GM18907 (cell line): ENCODE measurements around the gene SCAPER.
"Not testable (repeated sequence)": the region's sequence is repeated elsewhere in the genome, so short reads cannot be mapped to it uniquely, and the experiment has no call there.

ENCODE experiments used
- ATAC-seq: cut with Tn5 transposase; IDR thresholded peaks from one replicate; pipeline ENCODE4 v1.9.1; 2021; ENCODE audit warnings: mild to moderate bottlenecking, moderate library complexity; ENCODE audit not compliant: unreplicated experiment

Gene SCAPER

DNA sequence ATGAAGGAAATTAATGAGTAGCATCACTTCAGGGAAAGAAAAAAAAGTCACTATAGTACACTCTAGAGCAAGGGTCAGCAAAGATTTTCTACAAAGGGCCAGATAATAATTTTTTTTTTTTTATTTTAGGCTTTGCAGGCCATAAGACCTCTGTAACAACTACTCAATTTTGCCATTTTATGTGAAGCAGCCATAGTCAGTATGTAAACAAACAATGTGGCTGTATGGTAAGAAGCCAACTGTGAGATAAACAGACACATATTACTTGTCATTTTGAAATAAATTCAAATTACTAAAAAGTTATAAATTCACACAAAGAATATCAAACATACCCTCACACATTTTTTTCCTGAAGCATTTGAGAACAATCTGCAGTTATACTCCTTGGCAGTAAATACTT, 40.6 kb downstream of the SCAPER start:
- no peak for ATAC-seq

DNA sequence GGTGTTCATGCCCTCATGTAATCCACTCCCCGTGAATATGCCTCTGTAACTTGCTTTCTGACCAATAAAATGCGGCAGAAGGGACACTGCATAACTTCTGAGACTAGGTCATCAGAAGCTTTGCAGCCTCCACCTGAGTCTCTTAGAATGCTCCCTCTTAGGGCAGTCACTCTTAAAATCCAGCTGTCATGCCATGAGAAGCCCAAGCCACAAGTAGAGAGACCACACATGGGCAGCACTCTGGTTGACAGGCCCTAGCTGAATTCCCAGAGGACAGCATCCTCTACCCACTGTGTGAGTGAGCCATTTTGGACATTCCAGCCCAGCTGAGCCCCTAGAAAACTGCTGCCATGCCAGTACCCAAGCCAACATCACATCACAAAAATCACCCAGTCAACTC, 41.4 kb downstream of the SCAPER start:
- ATAC-seq, result no peak

DNA sequence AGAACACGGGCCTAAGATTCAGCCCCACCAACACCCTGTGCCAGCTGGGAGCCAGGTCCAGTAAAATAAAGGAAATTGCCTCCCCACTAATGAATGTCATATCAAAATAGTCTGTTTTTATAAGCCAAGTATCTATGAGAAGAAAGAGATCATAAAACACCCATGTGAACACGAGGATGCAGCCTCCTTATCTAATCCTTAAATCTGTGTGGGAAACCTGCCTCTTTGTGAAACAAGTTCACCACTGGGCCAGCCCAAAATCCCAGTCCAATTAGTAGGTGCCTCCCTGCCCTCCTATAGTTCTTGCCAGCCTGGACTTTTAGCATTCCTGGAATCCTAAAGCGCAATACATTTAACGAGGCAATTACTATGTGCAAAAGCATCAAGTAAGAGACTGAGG, 42.0 kb downstream of the SCAPER start:
- ATAC-seq, result no peak

DNA sequence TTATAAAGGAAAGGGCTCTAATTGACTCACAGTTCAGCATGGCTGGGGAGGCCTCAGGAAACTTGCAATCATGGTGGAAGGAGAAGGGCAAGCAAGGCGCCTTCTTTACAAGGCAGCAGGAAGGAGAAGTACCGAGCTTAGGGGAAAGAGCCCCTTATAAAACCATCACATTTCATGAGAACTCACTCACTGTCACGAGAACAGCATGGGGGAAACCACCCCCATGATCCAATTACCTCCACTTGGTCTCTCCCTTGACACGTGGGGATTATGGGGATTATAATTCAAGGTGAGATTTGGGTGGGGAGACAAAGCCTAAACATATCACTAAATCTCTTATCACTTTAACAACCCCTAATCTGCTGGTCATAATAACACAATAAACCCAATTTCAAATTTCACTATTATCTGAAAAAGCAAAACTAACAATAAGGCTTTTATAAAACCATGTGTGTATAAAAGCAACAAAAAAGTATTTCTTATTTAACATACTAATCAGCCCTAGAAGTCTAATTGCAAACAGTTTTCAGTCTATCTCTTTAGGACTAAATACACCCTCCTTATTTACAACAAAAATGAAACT, 43.2 kb downstream of the SCAPER start:
- no peak for ATAC-seq

DNA sequence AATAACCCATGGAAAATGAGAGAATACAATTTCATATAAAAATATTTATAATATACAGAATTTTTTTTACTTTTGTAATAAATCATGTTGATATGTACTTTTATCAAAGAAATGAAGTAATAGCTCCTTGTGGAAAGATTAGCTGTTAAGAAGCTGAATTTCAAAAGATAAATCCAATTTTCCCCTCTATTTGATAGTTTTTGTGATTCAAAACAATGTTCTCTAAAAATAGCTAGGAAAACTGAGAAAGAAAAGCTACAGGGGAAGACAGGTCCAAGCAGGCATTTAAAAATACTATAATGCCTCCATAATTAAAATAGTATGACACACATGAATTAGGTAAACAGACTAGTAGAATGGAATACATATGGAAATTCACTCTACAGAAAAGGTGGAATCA, 44.9 kb downstream of the SCAPER start:
- ATAC-seq, result no peak

DNA sequence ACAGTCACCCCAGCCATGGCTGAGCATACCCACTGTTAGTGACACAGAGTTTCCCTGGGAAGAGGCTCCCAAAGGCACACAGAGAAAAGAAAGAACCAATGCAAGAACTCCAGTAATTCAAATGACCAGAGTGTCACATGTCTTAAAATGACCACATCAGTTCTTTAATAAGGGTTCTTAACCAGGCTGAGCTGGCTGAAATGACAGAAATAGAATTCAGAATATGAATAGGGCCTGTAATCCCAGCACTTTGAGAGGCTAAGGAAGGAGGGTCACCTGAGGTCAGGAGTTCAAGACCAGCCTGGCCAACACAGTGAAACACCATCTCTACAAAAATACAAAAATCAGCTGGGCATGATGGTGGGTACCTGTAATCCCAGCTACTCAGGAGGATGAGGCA, 54.8 kb downstream of the SCAPER start:
- ATAC-seq, result not testable (repeated sequence)

DNA sequence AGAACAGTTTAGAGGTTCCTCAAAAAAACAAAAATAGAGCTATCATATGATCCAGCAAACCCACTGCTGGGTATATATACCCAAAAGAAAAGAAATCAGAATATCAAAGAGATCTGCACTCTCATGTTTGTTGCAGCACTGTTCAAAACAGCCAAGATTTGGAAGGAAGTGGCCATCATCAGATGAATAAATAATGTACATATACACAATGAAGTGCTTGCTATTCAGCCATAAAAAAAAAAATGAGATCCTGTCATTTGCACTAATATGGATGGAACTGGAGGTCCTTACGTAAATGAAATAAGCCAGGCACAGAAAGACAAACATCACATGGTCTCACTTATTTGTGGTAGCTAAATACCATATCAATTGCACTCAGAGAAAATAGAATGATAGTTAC, 58.4 kb downstream of the SCAPER start:
- ATAC-seq, result no peak

DNA sequence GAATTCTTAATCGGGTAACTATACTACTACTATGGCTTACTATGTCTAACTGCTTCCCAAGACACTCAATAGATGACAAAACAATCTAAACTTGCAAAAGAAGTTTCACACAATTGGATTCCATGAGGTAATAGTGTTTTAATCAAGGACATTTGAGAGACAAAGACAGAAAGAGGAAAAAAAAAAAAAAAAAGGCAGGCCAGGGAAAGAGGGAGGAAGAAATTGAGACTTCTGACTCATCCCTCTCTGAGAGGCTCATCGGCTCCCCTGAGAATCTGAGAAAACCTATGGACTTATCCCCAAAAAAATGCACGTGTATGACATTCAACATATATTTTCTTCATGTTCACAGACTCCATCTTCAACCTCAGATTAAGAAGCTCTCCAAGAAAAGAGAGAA, 61.0 kb downstream of the SCAPER start:
- no peak for ATAC-seq

DNA sequence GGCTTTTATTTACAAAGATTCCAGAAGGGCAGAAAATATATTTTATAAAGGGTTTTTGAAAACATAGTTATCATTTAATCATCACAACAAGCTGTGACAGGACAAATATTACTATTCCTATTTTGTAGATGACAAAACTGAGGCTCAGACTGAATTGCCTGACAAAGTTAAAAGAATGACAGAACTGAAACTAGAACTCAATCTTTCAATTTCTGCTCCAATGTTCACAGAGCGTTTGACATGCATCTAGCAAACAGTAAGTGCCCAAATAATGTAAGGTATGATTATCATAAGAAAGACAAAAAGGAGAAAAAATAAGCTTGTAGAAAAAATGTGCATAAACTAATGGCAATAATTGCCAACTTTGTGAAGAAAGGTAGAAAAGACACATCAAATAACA, 61.9 kb downstream of the SCAPER start:
- no peak for ATAC-seq

DNA sequence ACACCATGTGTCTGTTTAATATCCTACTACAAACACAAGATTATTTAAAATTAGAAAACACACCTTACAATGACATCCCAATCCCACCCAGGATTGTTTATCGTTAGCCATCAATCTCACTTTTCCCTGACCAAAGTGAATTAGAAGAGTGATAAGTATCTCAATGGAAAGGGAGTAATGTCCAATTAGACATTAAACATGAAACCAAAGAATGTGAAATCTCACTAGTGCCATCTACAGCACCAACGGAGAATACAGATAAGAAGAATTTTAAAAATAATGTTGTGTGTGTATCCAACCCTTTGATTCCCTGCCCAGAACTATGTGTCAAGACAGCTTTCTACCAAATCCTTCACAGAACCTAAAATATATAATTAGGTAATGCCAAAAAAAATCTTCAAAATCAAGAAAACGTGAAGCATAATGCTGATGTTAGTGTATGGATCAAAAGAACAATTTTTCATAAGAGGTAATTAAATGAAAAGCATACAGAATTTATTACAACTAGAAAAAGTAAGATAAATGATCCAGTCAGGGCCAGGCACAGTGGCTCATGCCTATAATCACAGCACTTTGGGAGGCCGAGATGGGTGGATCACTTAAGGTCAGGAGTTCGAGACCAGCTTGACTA, 64.2 kb downstream of the SCAPER start:
- ATAC-seq, result no peak

DNA sequence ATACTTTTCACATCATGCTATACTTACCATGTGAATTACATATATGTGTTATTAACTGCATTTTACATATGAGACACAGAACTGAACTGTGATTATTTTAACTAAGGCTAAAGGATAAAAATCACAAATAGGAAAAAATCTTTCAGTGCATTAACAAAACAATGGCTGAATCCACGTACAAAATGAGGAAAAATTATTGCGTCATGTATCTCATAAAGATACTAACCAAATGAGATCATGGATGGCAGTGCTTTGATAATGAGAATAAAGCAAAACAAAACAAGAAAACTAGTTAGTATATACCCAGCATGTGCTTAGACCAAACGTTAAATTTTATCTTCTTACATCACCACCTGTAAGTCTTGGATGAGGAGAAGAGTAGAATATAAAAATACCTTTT, 66.0 kb downstream of the SCAPER start:
- no peak for ATAC-seq

DNA sequence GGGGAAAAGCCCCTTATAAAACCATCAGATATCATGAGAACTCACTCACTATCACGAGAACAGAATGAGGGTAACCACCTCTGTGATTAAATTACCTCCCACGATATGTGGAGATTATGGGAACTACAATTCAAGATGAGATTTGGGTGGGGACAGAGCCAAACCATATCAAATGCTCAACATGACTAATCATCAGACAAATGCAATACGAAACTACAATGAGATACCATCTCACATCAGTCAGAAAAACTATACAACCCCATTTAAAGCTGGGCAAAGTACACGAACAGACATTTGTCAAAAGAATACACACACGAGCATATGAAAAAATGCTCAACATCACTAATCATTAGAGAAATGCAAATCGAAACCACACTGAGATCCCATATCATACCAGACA, 67.7 kb downstream of the SCAPER start:
- no peak for ATAC-seq

DNA sequence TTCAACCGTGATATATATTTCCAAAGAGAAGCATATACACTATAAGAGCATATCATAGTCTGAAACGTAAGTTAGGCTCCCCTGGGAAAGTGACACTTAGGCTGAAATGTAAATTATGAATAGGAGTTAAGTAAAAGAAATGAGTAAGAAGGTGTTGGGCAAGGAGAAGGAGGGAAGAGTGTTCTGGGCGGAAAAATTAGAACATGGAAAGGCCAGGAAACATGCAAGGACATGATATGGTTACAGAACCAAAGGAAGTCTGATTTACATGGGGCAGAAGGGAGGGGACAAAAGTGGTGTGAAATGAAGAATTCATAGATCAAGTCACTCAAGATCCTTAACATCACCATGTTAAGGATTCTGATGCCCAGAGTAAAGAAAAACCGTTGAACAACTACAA, 75.2 kb downstream of the SCAPER start:
- no peak for ATAC-seq

DNA sequence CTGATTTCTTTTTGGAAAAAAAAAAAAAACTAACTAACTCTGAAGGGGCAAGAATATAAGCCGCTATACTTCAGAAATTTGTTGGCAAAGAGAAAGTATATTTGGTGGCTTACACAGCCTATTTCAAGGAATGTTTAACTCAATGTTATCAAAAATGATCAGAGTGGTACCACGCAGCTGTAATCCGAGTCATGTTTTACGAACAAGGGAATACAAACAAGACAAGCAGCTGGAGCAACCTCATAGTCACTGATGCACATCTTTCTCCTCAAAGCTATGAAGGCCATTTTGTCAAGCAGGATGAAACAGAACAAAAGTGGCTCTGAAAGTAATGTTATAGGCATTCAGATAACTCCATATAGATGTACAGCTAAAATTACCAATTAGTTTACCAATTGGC, 81.2 kb downstream of the SCAPER start:
- no peak for ATAC-seq

DNA sequence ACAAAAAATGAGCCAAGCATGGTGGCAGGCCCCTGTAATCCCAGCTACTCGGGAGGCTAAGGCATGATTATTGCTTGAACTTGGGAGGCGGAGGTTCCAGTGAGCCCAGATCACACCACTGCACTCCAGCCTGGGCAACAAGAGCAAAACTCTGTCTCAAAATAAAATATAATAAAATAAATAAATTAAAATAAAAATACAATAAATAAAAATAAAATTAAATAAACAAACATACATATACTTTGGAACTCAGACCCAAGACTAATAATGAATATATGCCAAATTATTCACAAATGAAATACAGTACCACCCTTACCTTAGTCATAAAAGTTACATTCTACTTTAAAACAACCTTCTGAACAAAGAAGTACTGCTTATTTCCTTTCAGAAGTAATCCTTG, 81.8 kb downstream of the SCAPER start:
- no peak for ATAC-seq

DNA sequence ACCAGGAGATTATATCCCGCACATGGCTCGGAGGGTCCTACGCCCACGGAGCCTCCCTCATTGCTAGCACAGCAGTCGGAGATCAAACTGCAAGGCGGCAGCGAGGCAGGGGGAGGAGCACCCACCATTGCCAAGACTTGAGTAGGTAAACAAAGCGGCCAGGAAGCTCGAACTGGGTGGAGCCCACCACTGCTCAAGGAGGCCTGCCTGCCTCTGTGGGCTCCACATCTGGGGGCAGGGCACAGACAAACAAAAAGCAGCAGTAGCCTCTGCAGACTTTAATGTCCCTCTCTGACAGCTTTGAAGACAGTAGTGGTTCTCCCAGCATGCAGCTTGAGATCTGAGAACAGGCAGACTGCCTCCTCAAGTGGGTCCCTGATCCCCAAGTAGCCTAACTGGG, 86.2 kb downstream of the SCAPER start:
- ATAC-seq, result not testable (repeated sequence)

DNA sequence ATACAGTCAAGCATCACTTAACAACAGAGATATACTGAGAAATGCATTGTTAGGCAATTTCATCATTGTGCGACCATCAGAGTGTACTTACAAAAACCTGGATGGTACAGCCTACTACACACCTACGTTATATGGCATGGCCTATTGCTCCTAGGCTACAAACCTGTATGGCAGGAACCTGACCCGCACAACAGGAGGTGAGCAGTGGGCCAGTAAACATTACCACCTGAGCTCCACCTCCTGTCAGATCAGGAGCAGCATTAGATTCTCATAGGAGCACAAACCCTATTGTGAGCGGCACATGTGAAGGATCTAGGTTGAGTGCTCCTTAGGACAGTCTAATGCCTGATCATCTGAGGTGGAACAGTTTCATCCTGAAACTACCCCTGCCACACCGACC, 89.7 kb downstream of the SCAPER start:
- no peak for ATAC-seq

DNA sequence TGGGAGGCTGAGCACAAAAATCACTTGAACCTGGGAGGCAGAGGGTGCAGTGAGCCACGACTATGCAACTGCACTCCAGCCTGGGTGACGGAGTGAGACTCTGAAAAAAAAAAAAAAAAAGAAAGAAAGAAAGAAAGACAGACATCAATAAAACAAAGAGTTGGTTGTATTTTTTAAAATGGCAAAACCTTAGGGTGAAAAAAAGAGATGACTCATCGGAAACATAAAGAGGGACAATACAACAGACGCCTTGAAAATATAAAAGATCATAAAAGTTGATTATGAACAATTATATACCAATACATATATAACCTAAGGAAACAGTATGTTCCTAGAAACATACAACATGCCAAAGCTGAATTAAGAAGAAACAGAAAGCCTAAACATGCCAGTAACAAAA, 92.8 kb downstream of the SCAPER start:
- no peak for ATAC-seq

DNA sequence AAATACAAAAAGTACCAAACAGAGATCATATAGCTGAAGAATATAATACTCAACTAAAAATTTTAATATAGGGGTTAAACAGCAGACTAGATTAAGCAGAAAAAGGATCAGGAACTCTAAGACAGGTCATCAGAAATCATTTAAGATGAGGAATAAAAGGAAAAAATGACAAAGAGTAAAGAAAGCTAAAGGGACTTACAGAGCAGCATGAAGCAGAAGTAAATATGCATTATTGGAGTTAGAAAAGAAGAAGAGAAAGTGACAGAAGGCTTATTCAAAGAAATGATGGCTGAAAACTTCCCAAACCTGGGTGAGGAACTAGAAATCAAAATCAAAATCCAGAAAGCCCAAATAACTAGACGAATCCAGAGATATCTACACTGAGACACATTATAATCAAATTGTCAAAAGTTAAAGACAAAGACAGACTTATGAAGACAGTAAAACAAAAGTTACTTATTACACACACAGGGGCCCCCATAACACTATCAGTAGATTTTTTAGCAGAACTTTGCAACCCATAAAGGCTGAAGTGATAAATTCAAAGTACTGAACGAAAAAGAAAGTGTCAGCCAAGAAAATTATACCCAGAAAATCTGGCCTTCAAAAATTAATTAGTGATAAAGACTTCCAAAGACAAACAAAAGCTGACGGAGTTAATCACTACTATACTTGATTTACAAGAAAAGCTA, 95.6 kb downstream of the SCAPER start:
- no peak for ATAC-seq

DNA sequence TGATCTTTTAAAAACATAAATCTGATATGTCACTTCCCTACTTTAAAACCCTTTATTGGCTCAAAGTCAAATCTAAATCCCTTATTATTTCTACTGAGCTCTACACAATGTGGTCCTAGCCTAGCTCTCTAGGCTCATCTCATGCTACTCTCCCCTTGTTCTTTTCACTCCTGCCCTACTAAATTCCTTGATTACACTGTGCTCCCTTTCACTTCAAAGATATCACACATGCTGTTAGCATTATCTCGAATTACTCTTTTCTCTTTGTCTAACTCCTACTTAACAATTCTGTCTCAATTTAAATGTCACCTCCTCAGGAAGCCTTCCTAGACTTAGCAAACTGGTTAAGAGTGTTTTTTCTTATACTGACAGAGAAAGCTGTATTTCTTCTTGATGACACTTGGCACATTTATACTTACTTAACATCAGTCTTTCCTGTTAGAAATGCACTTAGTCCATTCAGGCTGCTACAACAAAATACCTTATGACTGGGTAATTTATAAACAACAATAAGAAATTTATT, 102.0 kb downstream of the SCAPER start:
- no peak for ATAC-seq

DNA sequence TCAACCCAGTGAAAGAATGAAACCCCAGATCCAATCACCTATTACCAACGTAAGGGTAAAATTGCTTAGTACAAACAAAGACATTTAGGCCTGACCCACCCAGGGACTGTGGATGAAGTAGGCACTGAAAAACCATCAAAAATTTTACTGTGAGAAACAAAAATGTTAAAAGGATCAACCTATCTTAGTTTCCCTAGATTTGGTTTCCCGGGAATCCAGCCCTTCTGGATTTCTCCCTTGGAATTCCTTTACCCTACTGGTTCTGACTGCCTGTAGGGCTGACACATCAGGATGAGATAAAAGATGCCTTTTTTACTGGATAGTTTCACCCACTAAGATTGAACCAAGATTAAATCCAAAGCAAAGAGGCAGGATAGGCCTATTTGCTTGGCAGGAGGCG, 102.7 kb downstream of the SCAPER start:
- no peak for ATAC-seq

DNA sequence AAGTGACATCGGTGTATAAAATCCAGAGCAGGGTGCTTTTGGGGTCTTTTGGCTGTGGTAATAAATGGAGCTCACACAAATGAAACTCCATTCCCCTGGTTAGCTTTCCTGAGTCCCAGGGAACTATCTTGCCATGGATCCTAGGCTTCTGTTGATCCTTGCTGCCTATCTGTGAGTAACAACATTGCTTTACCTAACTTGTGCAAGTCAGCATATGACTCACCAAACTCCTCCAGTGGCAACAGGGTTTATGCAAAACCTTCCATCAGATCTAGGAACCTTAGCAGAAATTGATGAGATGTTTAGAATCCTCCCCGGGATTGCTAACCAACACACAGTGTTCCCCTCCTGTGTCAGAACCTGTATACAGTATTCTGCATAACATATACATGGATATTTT, 105.4 kb downstream of the SCAPER start:
- no peak for ATAC-seq
